ACC112 (cell line): ENCODE results near the gene YTHDF2.
"Not testable (repeated sequence)": the region's sequence is repeated elsewhere in the genome, so short reads cannot be mapped to it uniquely, and the experiment has no call there.

Experiments
- H2AFZ ChIP-seq: fragments of 200-600 bp; sonication (generic); one replicate; pipeline ENCODE4 v1.6.0; 2017; ENCODE audit warnings: antibody characterized with exemption, low read length; ENCODE audit not compliant: unreplicated experiment
- H3K27ac ChIP-seq: fragments of 200-600 bp; sonication (generic); 2 replicates; pipeline ENCODE4 v1.5.1; 2014; ENCODE audit warnings: low read depth, mild to moderate bottlenecking, antibody characterized with exemption, low read length, moderate library complexity
- H3K27me3 ChIP-seq: fragments of 200-600 bp; sonication (generic); 2 replicates; pipeline ENCODE4 v1.6.1; 2014; ENCODE audit warnings: mild to moderate bottlenecking, antibody characterized with exemption, low read length, moderate library complexity, mixed read lengths; ENCODE audit not compliant: insufficient read depth
- H3K36me3 ChIP-seq: fragments of 200-600 bp; sonication (generic); 2 replicates; pipeline ENCODE4 v1.6.1; 2016; ENCODE audit warnings: mild to moderate bottlenecking, antibody characterized with exemption, low read length, moderate library complexity, mixed read lengths; ENCODE audit not compliant: insufficient read depth
- H3K4me1 ChIP-seq: fragments of 200-600 bp; sonication (generic); one replicate; pipeline ENCODE4 v1.6.1; 2016; ENCODE audit warnings: low read length, mixed read lengths; ENCODE audit not compliant: insufficient read depth, unreplicated experiment, control insufficient read depth
- H3K4me3 ChIP-seq: fragments of 200-600 bp; sonication (generic); 2 replicates; pipeline ENCODE4 v1.5.1; 2014; ENCODE audit warnings: mild to moderate bottlenecking, low read depth, low read length
- H3K79me2 ChIP-seq: fragments of 200-600 bp; sonication (generic); one replicate; pipeline ENCODE4 v1.6.0; 2016; ENCODE audit warnings: low read length; ENCODE audit not compliant: control insufficient read depth, unreplicated experiment, insufficient read depth

YTHDF2 gene

DNA sequence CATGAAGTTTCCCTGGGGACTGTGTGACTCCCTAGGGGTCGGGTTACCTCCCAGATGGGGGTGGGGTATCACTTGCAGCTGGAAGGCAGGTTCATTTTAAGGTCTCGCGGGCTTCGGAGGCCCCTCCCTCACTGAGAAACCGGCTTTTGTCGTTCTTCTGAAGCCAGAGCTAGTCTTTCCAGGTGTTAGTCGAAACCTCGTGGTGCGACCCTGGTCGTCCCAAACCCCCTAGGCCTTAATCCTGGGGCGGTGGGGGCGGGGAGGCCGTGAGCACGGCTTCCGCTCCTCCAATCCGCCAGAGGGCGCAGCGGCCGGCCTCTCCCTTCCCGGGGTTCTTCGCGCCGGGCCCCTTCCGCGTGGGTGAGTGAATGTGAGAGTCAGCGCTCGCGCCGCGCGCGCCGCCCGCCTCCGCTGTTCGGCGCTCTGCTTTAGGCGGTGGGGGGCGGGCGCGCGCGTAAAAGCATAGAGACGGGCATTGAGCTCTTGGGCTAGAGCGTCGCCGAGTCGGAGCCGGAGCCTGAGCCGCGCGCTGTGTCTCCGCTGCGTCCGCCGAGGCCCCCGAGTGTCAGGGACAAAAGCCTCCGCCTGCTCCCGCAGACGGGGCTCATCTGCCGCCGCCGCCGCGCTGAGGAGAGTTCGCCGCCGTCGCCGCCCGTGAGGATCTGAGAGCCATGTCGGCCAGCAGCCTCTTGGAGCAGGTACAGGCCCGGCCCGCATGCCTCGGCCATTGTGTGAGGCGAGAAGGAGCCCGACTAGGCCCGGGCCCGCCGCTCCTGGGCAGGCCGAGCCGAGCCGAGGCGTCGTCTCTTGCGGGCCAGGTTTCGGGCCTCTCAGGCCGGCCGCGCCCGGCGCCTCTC, at the start of gene YTHDF2:
Gene YTHDF2 (plus strand): TSS at position 491 of the 857 bp plus-strand sequence. CDS start 181 bp downstream, at position 672.
- Histone ChIP-seq H3K27me3 (no peaks in the 10 kb centered on the region), H3K4me1 (peaks cover 28% of the 10 kb centered on the region), H3K79me2 (peaks cover 48% of the 10 kb centered on the region), H3K36me3 (peaks cover 23% of the 10 kb centered on the region), H2AFZ (peak within 1 kb of the TSS; percentile 99), H3K27ac (peak within 1 kb of the TSS; percentile 77), H3K4me3 (peak within 1 kb of the TSS; percentile 96)

DNA sequence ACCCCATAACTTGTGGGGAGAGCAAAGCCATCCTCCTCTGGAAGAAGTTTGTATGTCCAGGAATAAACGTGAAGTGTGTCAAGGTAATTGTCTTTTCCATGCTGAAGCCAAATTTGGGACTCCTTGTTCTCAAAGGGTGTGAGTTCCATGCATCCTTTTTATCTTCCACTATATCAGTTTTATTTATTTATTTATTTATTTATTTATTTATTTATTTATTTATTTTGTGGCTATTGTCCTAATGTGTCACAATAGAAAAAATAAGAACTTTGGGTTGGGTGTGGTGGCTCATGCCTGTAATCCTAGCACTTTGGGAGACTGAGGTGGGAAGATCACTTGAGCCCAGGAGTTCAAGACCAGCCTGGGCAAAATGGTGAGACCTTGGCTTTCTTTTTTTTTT, 45.1 kb upstream of the YTHDF2 start:
- H2AFZ ChIP-seq, H3K4me3 ChIP-seq, H3K4me1 ChIP-seq, H3K79me2 ChIP-seq, H3K27ac ChIP-seq, H3K27me3 ChIP-seq, H3K36me3 ChIP-seq: not testable (repeated sequence)

DNA sequence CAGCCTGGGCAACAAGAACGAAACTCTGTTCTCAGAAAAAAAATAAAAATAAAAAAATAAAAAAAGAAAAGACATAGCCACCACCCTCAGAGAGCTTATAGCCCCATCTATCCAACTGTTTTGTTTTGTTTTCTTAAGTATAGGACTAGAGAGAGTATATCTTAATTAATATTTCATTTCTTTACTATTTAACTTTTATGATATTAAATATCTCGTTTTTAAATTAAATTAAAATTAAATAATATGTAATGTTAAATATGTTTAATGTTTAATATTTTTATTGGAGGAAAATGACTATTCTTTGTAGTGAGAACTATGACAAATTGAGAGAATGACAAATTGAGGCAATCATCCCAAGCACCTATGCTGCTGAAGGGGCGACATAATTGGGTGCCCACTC, 33.1 kb upstream of the YTHDF2 start:
- Histone ChIP-seq H3K27me3 (no peaks in the 10 kb centered on the region), H2AFZ (no peak overlapping the region), H3K4me3 (no peak overlapping the region), H3K36me3 (no peaks in the 10 kb centered on the region), H3K27ac (no peak overlapping the region), H3K79me2 (no peaks in the 10 kb centered on the region), H3K4me1 (no peaks in the 10 kb centered on the region)

DNA sequence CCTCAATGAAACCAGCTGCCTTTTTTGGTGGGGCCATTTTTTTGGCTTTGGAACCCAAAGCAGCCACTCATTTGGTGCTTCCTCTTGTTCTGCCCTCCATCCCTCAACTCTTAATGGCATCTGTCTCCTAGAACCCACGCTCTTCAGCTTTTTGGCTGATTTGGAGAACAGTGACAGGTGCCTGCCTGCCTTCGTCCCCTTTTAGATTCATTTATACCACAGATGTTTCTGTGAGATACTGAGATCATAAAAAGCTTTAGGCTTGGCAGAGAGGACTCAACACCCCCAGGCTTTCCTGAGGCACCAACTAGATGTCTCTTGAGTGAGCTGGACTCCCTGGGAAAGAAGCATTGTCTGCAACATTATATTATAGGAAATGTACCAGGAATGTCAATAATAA, 20.4 kb upstream of the YTHDF2 start:
- Histone ChIP-seq H3K27me3 (no peaks in the 10 kb centered on the region), H3K27ac (no peak overlapping the region), H3K4me3 (no peak overlapping the region), H3K4me1 (peaks cover 9% of the 10 kb centered on the region), H3K36me3 (peaks cover 4% of the 10 kb centered on the region; the same call in 1 of the 2 replicates), H2AFZ (no peak overlapping the region), H3K79me2 (no peaks in the 10 kb centered on the region)

DNA sequence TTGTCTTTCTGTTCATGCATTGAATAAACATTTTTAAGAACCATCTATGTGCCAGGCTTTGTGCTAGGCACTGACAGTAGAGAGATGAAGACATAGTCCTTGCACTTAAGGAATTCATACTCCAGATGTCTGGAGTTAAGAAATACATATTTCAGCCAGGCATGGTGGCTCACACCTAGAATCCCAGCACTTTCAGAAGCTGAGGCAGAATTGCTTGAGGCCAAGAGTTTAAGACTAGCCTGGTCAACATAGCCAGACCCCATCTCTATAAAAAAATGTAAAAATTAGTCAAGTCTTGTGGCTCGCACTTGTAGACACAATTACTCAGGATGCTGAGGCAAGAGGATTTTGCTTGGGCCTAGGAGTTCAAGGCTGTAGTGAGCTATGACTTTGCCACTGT, 18.6 kb upstream of the YTHDF2 start:
- H2AFZ ChIP-seq: no peak overlapping the region

DNA sequence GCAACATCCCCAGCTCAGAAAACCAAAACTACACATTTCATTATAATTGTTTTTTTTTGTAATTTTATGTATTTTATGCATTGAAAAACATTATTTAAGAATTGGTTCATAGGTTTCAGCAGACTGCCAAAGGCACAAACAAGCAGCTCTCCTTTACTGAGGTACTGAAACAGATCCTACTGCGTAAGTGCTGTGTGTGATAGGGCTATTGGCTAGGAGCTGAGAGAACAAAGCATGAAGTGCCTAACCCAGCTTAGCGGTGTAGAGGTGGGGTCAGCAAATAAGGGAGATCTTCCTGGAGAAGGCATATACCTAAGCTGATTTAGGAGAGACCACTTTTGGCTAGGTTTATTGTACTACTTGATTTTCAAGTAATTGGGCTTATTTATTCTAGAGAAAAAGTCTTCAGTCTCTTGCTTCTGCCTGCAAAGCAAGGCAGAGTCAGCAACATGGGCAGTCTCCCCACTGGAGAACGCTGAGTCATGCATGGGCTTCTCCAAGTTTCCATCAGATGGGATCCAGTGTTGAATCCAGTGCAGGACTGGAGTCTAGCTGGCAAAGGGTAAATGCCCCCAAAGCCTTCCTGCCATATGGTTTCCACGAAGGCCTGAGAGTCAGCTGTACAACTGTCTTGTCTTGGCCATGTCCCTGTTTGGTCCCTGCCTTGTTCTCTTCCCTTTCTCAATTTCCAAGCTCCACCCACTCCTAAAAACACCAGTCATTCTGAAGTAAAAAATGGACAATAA, 18.0 kb upstream of the YTHDF2 start:
- no peak overlapping the region for H3K27ac ChIP-seq
- H3K4me1 ChIP-seq: peaks cover 9% of the 10 kb centered on the region
- no peak overlapping the region for H2AFZ ChIP-seq
- H3K27me3 ChIP-seq: no peaks in the 10 kb centered on the region
- no peaks in the 10 kb centered on the region for H3K79me2 ChIP-seq
- H3K4me3 ChIP-seq: no peak overlapping the region
- H3K36me3 ChIP-seq: peaks cover 4% of the 10 kb centered on the region; the same call in 1 of the 2 replicates

More for the DNA sequence above, 18.6 kb upstream of the YTHDF2 start:
- Histone ChIP-seq H3K4me1 (peaks cover 9% of the 10 kb centered on the region), H3K36me3 (peaks cover 4% of the 10 kb centered on the region; the same call in 1 of the 2 replicates), H3K27ac (no peak overlapping the region), H3K79me2 (no peaks in the 10 kb centered on the region), H3K27me3 (no peaks in the 10 kb centered on the region), H3K4me3 (no peak overlapping the region)

DNA sequence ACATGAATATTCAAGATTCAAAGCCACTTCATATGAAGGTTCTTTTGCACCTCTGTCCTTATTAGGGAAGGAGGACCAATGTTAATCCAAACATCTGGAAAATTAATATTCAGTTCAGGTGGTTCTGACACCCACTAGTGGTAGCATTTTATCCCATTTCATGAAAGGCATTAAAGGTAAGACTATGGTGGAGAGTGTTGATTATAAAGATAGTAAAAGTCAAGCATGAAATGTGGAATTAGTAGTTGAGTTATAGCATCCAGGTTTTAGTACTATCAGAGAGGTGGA, 17.5 kb upstream of the YTHDF2 start:
- Histone ChIP-seq H3K4me1 (peaks cover 9% of the 10 kb centered on the region), H3K27ac (no peak overlapping the region), H3K79me2 (no peaks in the 10 kb centered on the region), H3K27me3 (no peaks in the 10 kb centered on the region), H2AFZ (no peak overlapping the region), H3K36me3 (peaks cover 2% of the 10 kb centered on the region; the same call in 1 of the 2 replicates), H3K4me3 (no peak overlapping the region)

DNA sequence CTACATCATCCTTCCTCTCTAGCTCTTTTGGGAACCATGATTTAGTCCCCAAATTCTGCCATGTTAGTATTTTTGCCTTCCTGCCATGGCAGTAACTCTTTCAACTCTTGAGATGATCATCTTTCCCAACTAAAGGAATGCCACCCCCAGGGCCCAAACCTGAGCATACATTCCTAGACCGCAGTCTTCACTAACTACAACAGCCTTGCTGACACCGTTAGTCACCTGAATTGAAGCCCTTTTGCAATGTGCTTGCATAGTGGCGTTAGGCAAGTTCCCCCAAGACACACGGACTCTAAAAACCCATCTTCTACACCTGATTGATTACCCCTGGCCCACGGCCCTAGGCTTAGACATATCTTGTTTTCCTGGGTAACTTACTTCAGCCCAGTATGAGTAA, 16.4 kb upstream of the YTHDF2 start:
- Histone ChIP-seq H3K79me2 (no peaks in the 10 kb centered on the region), H3K36me3 (no peaks in the 10 kb centered on the region), H3K27ac (no peak overlapping the region), H3K4me3 (no peak overlapping the region), H2AFZ (no peak overlapping the region), H3K4me1 (peaks cover 9% of the 10 kb centered on the region), H3K27me3 (no peaks in the 10 kb centered on the region)

DNA sequence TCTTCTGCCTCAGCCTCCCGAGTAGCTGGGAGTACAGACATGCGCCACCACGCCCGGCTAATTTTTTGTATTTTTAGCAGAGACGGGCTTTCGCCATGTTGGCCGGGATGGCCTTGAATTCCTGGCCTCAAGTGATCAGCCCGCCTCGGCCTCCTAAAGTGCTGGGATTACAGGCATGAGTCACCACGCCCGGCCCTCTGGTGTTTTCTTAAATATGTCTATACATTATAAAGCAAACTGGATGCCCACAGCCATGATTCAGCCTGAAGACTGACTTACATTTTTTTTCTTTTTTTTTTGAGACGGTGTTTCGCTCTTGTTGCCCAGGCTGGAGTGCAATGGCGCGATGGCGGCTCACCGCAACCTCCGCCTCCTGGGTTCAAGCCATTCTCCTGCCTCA, 14.8 kb upstream of the YTHDF2 start:
- not testable (repeated sequence) for H3K4me1 ChIP-seq, H3K4me3 ChIP-seq, H2AFZ ChIP-seq, H3K27me3 ChIP-seq, H3K36me3 ChIP-seq, H3K79me2 ChIP-seq, H3K27ac ChIP-seq

DNA sequence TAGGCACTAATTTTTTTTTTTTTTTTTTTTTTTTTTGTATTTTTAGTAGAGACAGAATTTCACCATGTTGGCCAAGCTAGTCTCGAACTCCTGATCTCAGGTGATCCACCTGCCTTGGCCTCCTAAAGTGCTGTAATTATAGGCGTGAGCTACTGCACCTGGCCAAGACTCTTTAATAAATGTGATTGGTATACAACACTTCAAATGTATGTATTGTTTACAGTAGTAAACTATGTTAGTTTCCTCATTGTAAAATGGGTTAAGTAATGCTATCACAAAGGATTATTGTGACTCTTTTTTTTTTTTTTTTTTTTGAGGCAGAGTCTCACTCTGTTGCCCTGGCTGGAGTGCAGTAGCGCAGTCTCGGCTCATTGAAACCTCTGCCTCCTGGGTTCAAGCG, 11.4 kb upstream of the YTHDF2 start:
- not testable (repeated sequence) for H2AFZ ChIP-seq, H3K4me3 ChIP-seq, H3K27ac ChIP-seq

DNA sequence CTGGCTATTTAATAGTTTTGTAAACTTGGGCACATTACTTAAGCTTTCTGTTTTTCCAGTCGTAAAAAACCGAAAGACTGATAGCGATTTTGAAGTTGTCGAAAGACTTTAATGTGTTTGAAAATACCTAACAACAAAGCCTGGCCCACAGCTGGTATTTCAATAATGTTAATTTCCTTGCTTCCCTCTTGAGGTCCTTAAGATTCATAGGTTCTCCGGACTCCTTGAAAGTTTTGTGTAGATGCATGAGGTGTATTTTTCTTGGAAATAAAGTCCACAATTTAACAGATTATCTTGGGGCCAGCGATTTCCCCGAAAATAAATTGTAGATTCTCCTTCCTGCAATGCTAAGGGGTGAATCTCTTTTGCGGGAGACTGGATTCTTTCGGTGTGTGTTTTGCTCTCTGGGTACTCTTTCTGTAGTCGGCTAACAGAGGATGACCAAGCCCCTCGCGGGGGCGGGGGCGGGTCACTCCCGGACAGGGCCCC, 735 bp upstream of the YTHDF2 start:
- H3K27me3 ChIP-seq: no peaks in the 10 kb centered on the region
- peaks cover 18% of the 10 kb centered on the region for H3K36me3 ChIP-seq
- peak overlapping the region; percentile 99 for H2AFZ ChIP-seq
- peak overlapping the region; percentile 77 for H3K27ac ChIP-seq
- H3K4me1 ChIP-seq: peaks cover 28% of the 10 kb centered on the region
- peaks cover 41% of the 10 kb centered on the region for H3K79me2 ChIP-seq
- peak overlapping the region; percentile 96 for H3K4me3 ChIP-seq

More for the DNA sequence above, 11.4 kb upstream of the YTHDF2 start:
- H3K4me1 ChIP-seq, H3K27me3 ChIP-seq, H3K79me2 ChIP-seq, H3K36me3 ChIP-seq: not testable (repeated sequence)
